Keratinocyte (primary cell): ENCODE data around the gene UBXN6. TPM values are rescaled to one million over a fixed set of nuclear protein-coding genes. Genes with fewer than 3 reads are reported as not detected.

ENCODE experiments used
- DNase-seq: peaks from one replicate; pipeline ENCODE4 v3.0.0-alpha.2; 2011; ENCODE audit warnings: low read depth, missing footprints, low spot score
- FAIRE-seq: peaks from 2 replicates; lab custom pipeline; 2011; peaks lifted over from hg19 to GRCh38; lab: Jason Lieb, UNC
- H2AFZ ChIP-seq: 2 replicates; pipeline ENCODE4 v1.6.0; 2012; ENCODE audit warnings: low read length, control low read depth, inconsistent platforms; ENCODE audit not compliant: control insufficient read depth
- H3K27ac ChIP-seq: 2 replicates; pipeline ENCODE4 v1.5.1; 2011; ENCODE audit warnings: low read length; ENCODE audit not compliant: control insufficient read depth, insufficient read depth
- H3K27me3 ChIP-seq: 3 replicates; pipeline ENCODE4 v1.6.0; 2011; ENCODE audit warnings: low read length; ENCODE audit not compliant: control insufficient read depth, insufficient read depth; ENCODE audit errors: extremely low read depth
- H3K36me3 ChIP-seq, 2 experiments: 2 replicates in 1 of 2; 3 replicates in 1 of 2; pipeline ENCODE4 v1.5.1; 2011; ENCODE audit warnings: low read length in 2 of 2, mild to moderate bottlenecking in 1 of 2; ENCODE audit not compliant: control insufficient read depth in 2 of 2, insufficient read depth in 2 of 2; ENCODE audit errors: extremely low read depth in 1 of 2
- H3K4me1 ChIP-seq: 3 replicates; pipeline ENCODE4 v1.5.1; 2011; ENCODE audit warnings: low read length; ENCODE audit not compliant: control insufficient read depth, insufficient read depth; ENCODE audit errors: extremely low read depth
- H3K4me2 ChIP-seq: 3 replicates; pipeline ENCODE4 v1.6.0; 2011; ENCODE audit warnings: low read depth, low read length; ENCODE audit not compliant: control insufficient read depth, insufficient read depth; ENCODE audit errors: extremely low read depth
- H3K4me3 ChIP-seq, 3 experiments: fragments of 200-600 bp in 1 of 3; sonication (generic) in 1 of 3; 2 replicates in 2 of 3; 3 replicates in 1 of 3; pipeline ENCODE4 v1.5.1; 2011 to 2016; ENCODE audit warnings: low read length in 3 of 3, mild to moderate bottlenecking in 3 of 3, control low read depth in 2 of 3, inconsistent platforms in 1 of 3, low read depth in 1 of 3, mixed read lengths in 1 of 3, mixed run types in 1 of 3, moderate library complexity in 1 of 3; ENCODE audit not compliant: control insufficient read depth in 2 of 3, insufficient read depth in 2 of 3; ENCODE audit errors: extremely low read depth in 1 of 3
- H3K79me2 ChIP-seq: 2 replicates; pipeline ENCODE4 v1.6.0; 2012; ENCODE audit warnings: low read length; ENCODE audit not compliant: control insufficient read depth, insufficient read depth
- H3K9ac ChIP-seq: 3 replicates; pipeline ENCODE4 v1.6.0; 2011; ENCODE audit warnings: low read length; ENCODE audit not compliant: control insufficient read depth, insufficient read depth; ENCODE audit errors: extremely low read depth
- H3K9me1 ChIP-seq: 3 replicates; pipeline ENCODE4 v1.6.0; 2011; ENCODE audit warnings: low read length; ENCODE audit not compliant: control insufficient read depth, insufficient read depth; ENCODE audit errors: extremely low read depth
- H3K9me3 ChIP-seq: 2 replicates; pipeline ENCODE4 v1.5.1; 2012; ENCODE audit warnings: low read depth, low read length; ENCODE audit not compliant: control insufficient read depth
- H4K20me1 ChIP-seq: 3 replicates; pipeline ENCODE4 v1.6.0; 2011; ENCODE audit warnings: low read length; ENCODE audit not compliant: control insufficient read depth, insufficient read depth; ENCODE audit errors: extremely low read depth
- CTCF ChIP-seq, 3 experiments: IDR thresholded peaks in 1 of 3; conservative IDR thresholded peaks in 1 of 3; optimal IDR thresholded peaks in 1 of 3; 2 replicates in 2 of 3; 3 replicates in 1 of 3; pipeline versions ENCODE3 to v1.5.1; 2011; ENCODE audit warnings: low read length in 3 of 3, mild to moderate bottlenecking in 3 of 3, moderate library complexity in 2 of 3, control low read depth in 1 of 3, inconsistent platforms in 1 of 3; ENCODE audit not compliant: insufficient read depth in 2 of 3; ENCODE audit errors: extremely low read depth in 1 of 3
- EZH2 ChIP-seq: IDR thresholded peaks from one replicate; pipeline ENCODE4 v1.6.1; 2012; ENCODE audit warnings: inconsistent platforms, mild to moderate bottlenecking, low read length, moderate library complexity
- dilution Hi-C: fragments of 300-500 bp; cut with MboI; formaldehyde crosslinking; loops from one replicate; pipeline ENCODE4 v1.7.0; 2020; ENCODE audit warnings: low sequenced_read_pairs; ENCODE audit not compliant: extremely low pct_ligation_motif_present
- polyA plus RNA-seq, 5 experiments: library from polyadenylated mRNA; depleted of rRNA in 3 of 5; stranded (reverse) in 3 of 5; stranded (forward) in 1 of 5; unstranded in 1 of 5; fragments of >200 nt; gene quantifications; 1 replicate in 1 of 5; 2 replicates in 3 of 5; 3 replicates in 1 of 5; pipeline versions ENCODE4 v1.2.1 to v1.2.3, GENCODE V29; 2011 to 2012; ENCODE audit warnings: missing spikeins in 2 of 5, low read depth in 1 of 5, low replicate concordance in 1 of 5

UBXN6 gene
- polyA plus RNA-seq, 1 donor (not counting 4 experiments of a cell fraction or from before 2014, with no cell fraction given): 36.4 TPM

- H3K4me3 ChIP-seq: no peak overlapping the region
- H3K4me1 ChIP-seq: peaks cover 5% of the 10 kb centered on the region
- no peak overlapping the region for H3K4me2 ChIP-seq
- no peak for TF ChIP-seq EZH2
- TF ChIP-seq CTCF (optimal IDR thresholded peaks at IDR 0.05 in 1 of 3, IDR thresholded peaks at IDR 0.05 in 1 of 3, conservative IDR thresholded peaks at IDR 0.05 in 1 of 3; ENCODE audit: extremely low read depth in 1 of 3, insufficient read depth in 2 of 3, low read length in 3 of 3): no peak
- no peaks in the 10 kb centered on the region for H3K9me1 ChIP-seq
- no peaks in the 10 kb centered on the region for H3K27me3 ChIP-seq
- DNase-seq (no peak), FAIRE-seq (no peak)
- no peak overlapping the region for H3K27ac ChIP-seq
- dilution Hi-C loops: no loop called here
- H3K9me3 ChIP-seq: no peaks in the 10 kb centered on the region
- no peaks in the 10 kb centered on the region for H3K79me2 ChIP-seq
- H4K20me1 ChIP-seq: no peaks in the 10 kb centered on the region
- peaks cover 13 to 32% of the 10 kb centered on the region in 2 experiments for H3K36me3 ChIP-seq
- H2AFZ ChIP-seq: no peak overlapping the region
- H3K9ac ChIP-seq: no peak overlapping the region
Measured at GRCh38 chr19:4425537-4425936, 32.1 kb downstream of the UBXN6 start.

DNA sequence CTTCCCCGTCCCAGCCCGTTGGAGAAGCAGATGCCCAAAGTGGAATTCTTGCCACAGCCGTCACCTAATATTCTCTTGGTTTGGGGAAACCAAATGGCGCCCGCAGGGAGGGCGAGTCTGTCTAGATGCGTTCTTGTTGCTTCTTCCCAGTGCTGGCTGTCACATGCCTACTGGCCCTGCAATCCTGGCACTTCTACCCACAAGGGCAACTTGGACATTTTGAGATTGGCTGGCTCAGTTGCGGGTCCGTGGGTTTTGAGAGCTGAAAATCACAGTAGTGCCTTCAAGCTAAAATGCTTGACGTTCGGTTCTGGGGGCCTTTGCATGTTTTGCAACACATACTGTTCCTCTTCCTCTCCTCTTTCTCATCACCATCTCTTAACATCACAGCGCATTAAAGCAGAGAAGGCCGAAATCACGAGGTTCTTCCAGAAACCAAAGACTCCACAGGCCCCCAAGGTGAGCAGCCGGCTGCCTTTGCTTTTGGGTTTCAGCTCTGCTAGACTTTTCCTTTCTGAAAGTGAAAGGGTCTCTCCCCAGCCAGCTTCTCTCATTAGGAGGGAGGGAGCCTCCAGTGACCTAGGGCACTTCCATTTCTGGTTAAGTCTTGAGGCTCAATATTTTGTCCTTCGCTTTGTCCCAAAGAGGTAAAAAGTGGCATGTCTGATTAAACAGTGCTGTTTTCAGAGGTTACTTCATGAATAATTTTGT is 34.0 kb downstream of the UBXN6 start:
- dilution Hi-C loops: no loop called here
- Histone ChIP-seq H3K9me3 (no peaks in the 10 kb centered on the region), H2AFZ (no peak overlapping the region), H3K4me2 (no peak overlapping the region), H4K20me1 (no peaks in the 10 kb centered on the region), H3K27me3 (no peaks in the 10 kb centered on the region), H3K4me1 (peaks cover 9% of the 10 kb centered on the region), H3K4me3 (no peak overlapping the region), H3K9me1 (no peaks in the 10 kb centered on the region), H3K36me3 (peaks cover 7 to 22% of the 10 kb centered on the region in 2 experiments), H3K9ac (no peak overlapping the region), H3K27ac (no peak overlapping the region), H3K79me2 (no peaks in the 10 kb centered on the region)
- FAIRE-seq (no peak), DNase-seq (no peak)
- TF ChIP-seq CTCF (optimal IDR thresholded peaks at IDR 0.05 in 1 of 3, IDR thresholded peaks at IDR 0.05 in 1 of 3, conservative IDR thresholded peaks at IDR 0.05 in 1 of 3; ENCODE audit: extremely low read depth in 1 of 3, insufficient read depth in 2 of 3, low read length in 3 of 3): no peak
- no peak for TF ChIP-seq EZH2
